ENCODE results near the gene GMDS. TPM values are rescaled to one million over a fixed set of nuclear protein-coding genes. Genes with fewer than 3 reads are reported as not detected.

GMDS gene
- total RNA-seq, 1 donor from 2014 or later = 34.0 TPM

GRCh38 chr6:2102966-2103365 is 142.4 kb downstream of the GMDS start:
- H3K36me3 Mint-ChIP-seq (ENCODE audit: low read depth) = no peaks in the 10 kb centered on the region
- H3K27ac Mint-ChIP-seq (ENCODE audit: unreplicated experiment) = peak overlapping the region; percentile 83
- peak overlapping the region; percentile 51 for H3K4me3 Mint-ChIP-seq (ENCODE audit: unreplicated experiment)
- H3K4me1 Mint-ChIP-seq (ENCODE audit: low read depth) = peaks cover 49% of the 10 kb centered on the region
- TF ChIP-seq CTCF (IDR thresholded peaks at IDR 0.05) = no peak
- DNase-seq (ENCODE audit: low spot score) = no peak
- no peaks in the 10 kb centered on the region for H3K9me3 Mint-ChIP-seq (ENCODE audit: low read depth)
- no peaks in the 10 kb centered on the region for H3K27me3 Mint-ChIP-seq (ENCODE audit: low read depth)

DNA sequence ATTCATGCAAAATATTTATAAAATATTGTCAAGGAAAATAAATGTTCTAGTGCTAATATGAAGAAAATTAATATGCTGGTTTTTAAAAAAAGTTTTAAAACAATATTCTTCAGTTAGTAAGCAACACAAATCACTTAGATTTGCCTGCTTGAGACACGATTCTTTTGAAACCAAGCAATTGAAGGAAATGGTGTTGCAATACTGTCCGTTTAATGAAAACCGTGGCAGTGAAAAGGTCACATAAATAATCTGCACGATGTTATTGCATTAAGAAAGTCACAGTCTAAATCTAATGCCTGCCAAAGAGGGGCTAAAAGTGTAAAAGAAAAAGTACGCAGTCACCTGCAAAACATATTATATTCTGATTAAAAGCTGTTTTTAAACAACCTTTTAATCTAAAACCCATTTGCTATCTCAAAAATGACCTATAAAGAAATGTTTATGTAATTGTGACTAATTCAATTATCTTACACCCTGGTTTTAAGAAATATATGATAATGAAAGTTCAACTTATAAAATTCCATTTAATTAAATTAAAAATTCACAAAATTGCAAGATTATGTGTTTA is 143.0 kb downstream of the GMDS start:
- Mint-ChIP-seq H3K4me1 (ENCODE audit: low read depth) (peaks cover 53% of the 10 kb centered on the region), H3K36me3 (ENCODE audit: low read depth) (no peaks in the 10 kb centered on the region), H3K9me3 (ENCODE audit: low read depth) (no peaks in the 10 kb centered on the region), H3K4me3 (ENCODE audit: unreplicated experiment) (peak overlapping the region; percentile 51), H3K27me3 (ENCODE audit: low read depth) (no peaks in the 10 kb centered on the region), H3K27ac (ENCODE audit: unreplicated experiment) (peak overlapping the region; percentile 83)
- no peak for DNase-seq (ENCODE audit: low spot score)
- no peak for TF ChIP-seq CTCF (IDR thresholded peaks at IDR 0.05)

DNA sequence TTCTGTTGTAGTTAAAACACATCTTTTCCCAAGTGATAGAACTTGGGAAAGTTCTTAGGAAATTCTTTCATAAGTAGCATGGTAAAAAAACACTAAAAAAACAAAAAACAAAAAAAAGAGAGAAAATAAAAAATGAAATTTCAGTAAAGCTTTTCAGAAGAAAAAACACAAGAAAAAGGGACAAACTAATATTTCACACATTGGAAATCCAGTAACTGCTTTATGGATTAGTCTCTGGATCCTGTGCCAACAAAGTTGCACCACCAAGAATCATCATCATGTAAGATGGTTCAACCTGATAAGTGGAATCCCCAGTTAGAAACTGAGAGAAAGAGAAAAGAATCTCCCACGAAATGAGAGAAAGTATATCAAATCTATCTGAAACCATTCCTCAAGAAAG is 144.2 kb downstream of the GMDS start:
- Mint-ChIP-seq H3K27ac (ENCODE audit: unreplicated experiment) (peak overlapping the region; percentile 92), H3K9me3 (ENCODE audit: low read depth) (no peaks in the 10 kb centered on the region), H3K27me3 (ENCODE audit: low read depth) (no peaks in the 10 kb centered on the region), H3K36me3 (ENCODE audit: low read depth) (no peaks in the 10 kb centered on the region), H3K4me3 (ENCODE audit: unreplicated experiment) (no peak overlapping the region), H3K4me1 (ENCODE audit: low read depth) (peaks cover 57% of the 10 kb centered on the region)
- DNase-seq (ENCODE audit: low spot score) = no peak
- TF ChIP-seq CTCF (IDR thresholded peaks at IDR 0.05) = no peak

DNA sequence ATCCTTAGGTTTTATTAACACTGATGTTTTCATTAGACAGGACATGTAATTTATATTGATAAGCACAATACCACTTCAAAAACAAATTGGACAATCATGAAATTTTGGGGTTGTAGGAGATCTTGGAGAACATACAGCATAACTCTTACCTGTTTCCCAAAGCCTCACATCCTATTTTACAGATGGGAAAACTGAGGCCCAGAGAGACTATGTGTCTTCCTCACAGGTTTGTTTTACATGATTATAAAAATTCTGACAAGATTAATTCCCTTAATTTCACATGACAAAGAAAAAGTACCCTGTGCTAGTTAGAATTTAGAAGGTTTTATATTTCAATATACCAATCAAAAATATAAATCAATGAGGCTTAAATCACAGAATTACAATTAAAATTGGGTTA is 145.5 kb downstream of the GMDS start:
- Mint-ChIP-seq H3K9me3 (ENCODE audit: low read depth) (no peaks in the 10 kb centered on the region), H3K4me3 (ENCODE audit: unreplicated experiment) (no peak overlapping the region), H3K27ac (ENCODE audit: unreplicated experiment) (peak overlapping the region; percentile 92), H3K36me3 (ENCODE audit: low read depth) (no peaks in the 10 kb centered on the region), H3K4me1 (ENCODE audit: low read depth) (peaks cover 57% of the 10 kb centered on the region), H3K27me3 (ENCODE audit: low read depth) (no peaks in the 10 kb centered on the region)
- TF ChIP-seq CTCF (IDR thresholded peaks at IDR 0.05) = no peak
- no peak for DNase-seq (ENCODE audit: low spot score)

DNA sequence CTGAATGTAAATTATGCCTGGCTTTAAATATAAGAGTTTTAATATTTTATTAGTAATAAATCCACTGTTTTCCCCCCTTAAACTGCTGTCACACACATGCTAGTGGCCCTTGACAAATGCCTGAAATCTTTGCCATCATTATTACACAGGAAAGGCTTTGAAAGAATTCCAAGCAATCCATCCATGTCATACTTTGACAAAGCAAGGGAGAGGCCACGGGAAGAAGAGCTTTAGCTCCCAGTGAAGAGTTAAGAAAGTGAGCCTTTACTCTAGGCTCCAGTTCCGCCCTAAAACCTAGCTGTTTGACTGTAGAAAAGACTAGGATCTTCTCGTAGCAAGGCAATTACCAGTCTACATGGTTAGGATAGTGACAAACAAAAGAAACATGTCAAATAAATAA is 147.9 kb downstream of the GMDS start:
- DNase-seq (ENCODE audit: low spot score) = no peak
- Mint-ChIP-seq H3K4me3 (ENCODE audit: unreplicated experiment) (no peak overlapping the region), H3K9me3 (ENCODE audit: low read depth) (no peaks in the 10 kb centered on the region), H3K36me3 (ENCODE audit: low read depth) (no peaks in the 10 kb centered on the region), H3K27ac (ENCODE audit: unreplicated experiment) (peak overlapping the region; percentile 27), H3K4me1 (ENCODE audit: low read depth) (peaks cover 37% of the 10 kb centered on the region), H3K27me3 (ENCODE audit: low read depth) (no peaks in the 10 kb centered on the region)
- TF ChIP-seq CTCF (IDR thresholded peaks at IDR 0.05) = no peak
